Measurements from ENCODE around the gene MUC13.

DNA sequence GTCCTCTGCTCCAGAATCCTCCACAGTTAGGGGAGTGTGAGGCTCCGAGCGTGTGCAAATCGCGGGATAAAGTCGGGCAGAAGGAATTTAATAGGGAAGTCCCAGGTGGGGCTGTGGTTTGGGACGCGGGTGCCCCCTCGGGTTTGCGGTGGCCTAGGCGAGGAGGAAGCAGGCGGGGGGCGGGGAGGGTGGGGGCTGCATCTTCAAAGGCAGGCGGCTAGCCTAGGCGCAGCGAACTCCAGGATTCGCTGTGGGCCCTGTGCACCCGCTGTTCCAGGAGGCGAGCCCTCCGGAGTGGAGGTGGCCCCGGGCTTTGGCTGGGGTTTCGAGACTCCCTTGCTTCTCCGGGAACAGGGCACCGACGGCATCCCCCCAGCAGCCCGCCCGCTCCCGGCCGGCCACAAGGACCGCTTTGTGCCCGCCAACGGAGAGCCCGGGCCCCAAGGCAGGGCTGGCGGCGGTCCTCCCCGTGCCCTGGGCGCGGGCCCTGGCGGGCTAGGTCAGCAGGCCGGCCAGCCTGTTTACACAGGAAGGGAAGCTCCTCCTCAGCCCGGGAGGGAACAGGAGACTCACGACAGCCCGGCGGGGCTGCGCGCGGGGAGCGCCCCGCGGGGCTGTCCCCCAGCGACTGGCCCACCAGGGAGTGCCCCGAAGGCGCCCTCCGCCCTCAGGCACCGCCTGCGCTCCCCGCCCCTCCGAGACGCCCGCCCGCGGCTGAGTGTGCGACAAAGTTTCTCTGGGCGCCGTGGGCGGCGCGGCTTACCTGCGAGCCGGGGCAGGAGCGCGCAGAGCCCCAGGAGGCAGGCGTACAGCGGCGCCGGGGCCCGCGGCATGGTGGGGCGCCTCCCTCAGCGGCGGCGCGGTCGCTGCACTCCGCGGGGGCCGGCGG is 48.1 kb downstream of the MUC13 start:
- TF ChIP-seq CTCF (conservative IDR thresholded peaks at IDR 0.05; ENCODE audit: low read depth, low read length) (no peak), EZH2 (IDR thresholded peaks at IDR 0.05; ENCODE audit: low read length, unreplicated experiment) (no peak)

Data from PC-3 (cell line).